GM19025 (cell line): ENCODE data around the gene PARD3B.

Source experiments
- ATAC-seq: cut with Tn5 transposase; IDR thresholded peaks from one replicate; pipeline ENCODE4 v1.9.1; 2021; ENCODE audit warnings: mild to moderate bottlenecking, low read depth, moderate library complexity; ENCODE audit not compliant: unreplicated experiment

The PARD3B gene

GRCh38 chr2:204917089-204917701 lies 371.9 kb downstream of the PARD3B start:
- no peak for ATAC-seq

- ATAC-seq, result no peak
Measured at GRCh38 chr2:204920776-204921175, 375.5 kb downstream of the PARD3B start.

GRCh38 chr2:204923957-204924356 lies 378.7 kb downstream of the PARD3B start:
- no peak for ATAC-seq

- no peak for ATAC-seq
Measured at GRCh38 chr2:204931562-204931961, 386.3 kb downstream of the PARD3B start.

GRCh38 chr2:204933735-204934374 lies 388.6 kb downstream of the PARD3B start:
- no peak for ATAC-seq

GRCh38 chr2:204944927-204945326 lies 399.7 kb downstream of the PARD3B start:
- ATAC-seq, result no peak

- no peak for ATAC-seq
Measured at GRCh38 chr2:204945376-204945775, 400.1 kb downstream of the PARD3B start.

- no peak for ATAC-seq
Measured at GRCh38 chr2:204946892-204947291, 401.6 kb downstream of the PARD3B start.

GRCh38 chr2:204947405-204947804 lies 402.1 kb downstream of the PARD3B start:
- no peak for ATAC-seq

- ATAC-seq, result no peak
Measured at GRCh38 chr2:204948024-204948763, 402.9 kb downstream of the PARD3B start.

GRCh38 chr2:204948822-204949221 lies 403.5 kb downstream of the PARD3B start:
- no peak for ATAC-seq

- no peak for ATAC-seq
Measured at GRCh38 chr2:204950695-204951346, 405.5 kb downstream of the PARD3B start.

GRCh38 chr2:204958371-204958770 lies 413.1 kb downstream of the PARD3B start:
- no peak for ATAC-seq

GRCh38 chr2:204964414-204964813 lies 419.1 kb downstream of the PARD3B start:
- no peak for ATAC-seq

- ATAC-seq, result no peak
Measured at GRCh38 chr2:204966245-204966644, 421.0 kb downstream of the PARD3B start.

- no peak for ATAC-seq
Measured at GRCh38 chr2:204967199-204967960, 422.1 kb downstream of the PARD3B start.

- no peak for ATAC-seq
Measured at GRCh38 chr2:204971206-204971907, 426.1 kb downstream of the PARD3B start.

GRCh38 chr2:204972161-204972560 lies 426.9 kb downstream of the PARD3B start:
- ATAC-seq, result no peak

- no peak for ATAC-seq
Measured at GRCh38 chr2:204972606-204973336, 427.5 kb downstream of the PARD3B start.
